H9 (cell line): ENCODE results near the gene TRPM3. TPM values are rescaled to one million over a fixed set of nuclear protein-coding genes. Genes with fewer than 3 reads are reported as not detected.

Experiments used
- DNase-seq: peaks from one replicate; pipeline ENCODE4 v3.0.0-alpha.2; 2017
- H2AFZ ChIP-seq: one replicate; pipeline ENCODE4 v1.6.1; 2013; ENCODE audit warnings: mild to moderate bottlenecking, low read length, control low read depth, moderate library complexity
- H2AK5ac ChIP-seq: 2 replicates; pipeline ENCODE4 v1.6.1; 2013; ENCODE audit warnings: low read length, control low read depth, mixed read lengths; ENCODE audit not compliant: insufficient read length
- H2BK120ac ChIP-seq: one replicate; pipeline ENCODE4 v1.6.1; 2013; ENCODE audit warnings: low read depth, mild to moderate bottlenecking, low read length, control low read depth, inconsistent platforms; ENCODE audit not compliant: poor library complexity, severe bottlenecking
- H2BK12ac ChIP-seq: 2 replicates; pipeline ENCODE4 v1.6.1; 2013; ENCODE audit warnings: low read length, control low read depth, mixed read lengths, low read depth; ENCODE audit not compliant: insufficient read length
- H2BK15ac ChIP-seq: 2 replicates; pipeline ENCODE4 v1.6.1; 2013; ENCODE audit warnings: low read depth, low read length, control low read depth
- H2BK20ac ChIP-seq: one replicate; pipeline ENCODE4 v1.6.1; 2013; ENCODE audit warnings: low read depth, mild to moderate bottlenecking, low read length, control low read depth, inconsistent platforms; ENCODE audit not compliant: poor library complexity, severe bottlenecking
- H2BK5ac ChIP-seq: 2 replicates; pipeline ENCODE4 v1.6.1; 2013; ENCODE audit warnings: low read length, control low read depth, mixed read lengths; ENCODE audit not compliant: insufficient read length
- H3K14ac ChIP-seq: 2 replicates; pipeline ENCODE4 v1.6.1; 2013; ENCODE audit warnings: low read length, control low read depth; ENCODE audit not compliant: insufficient read depth
- H3K18ac ChIP-seq: 2 replicates; pipeline ENCODE4 v1.6.1; 2013; ENCODE audit warnings: low read depth, mild to moderate bottlenecking, mixed read lengths, low read length, control low read depth; ENCODE audit not compliant: insufficient read length
- H3K23ac ChIP-seq: 2 replicates; pipeline ENCODE4 v1.6.1; 2013; ENCODE audit warnings: low read length, control low read depth, mixed read lengths, low read depth; ENCODE audit not compliant: insufficient read length
- H3K23me2 ChIP-seq: 2 replicates; pipeline ENCODE4 v1.6.1; 2013; ENCODE audit warnings: low read depth, mild to moderate bottlenecking, mixed read lengths, low read length, control low read depth; ENCODE audit not compliant: insufficient read length, poor library complexity, severe bottlenecking
- H3K27ac ChIP-seq: 2 replicates; pipeline ENCODE4 v1.5.1; 2013; ENCODE audit warnings: low read length, control low read depth, mixed read lengths, low read depth; ENCODE audit not compliant: insufficient read length
- H3K27me3 ChIP-seq: 2 replicates; pipeline ENCODE4 v1.6.1; 2013; ENCODE audit warnings: low read length, control low read depth, inconsistent platforms; ENCODE audit not compliant: insufficient read depth
- H3K4ac ChIP-seq: 2 replicates; pipeline ENCODE4 v1.6.1; 2013; ENCODE audit warnings: low read depth, mild to moderate bottlenecking, control low read depth, inconsistent platforms, low read length, moderate library complexity
- H3K4me1 ChIP-seq: 2 replicates; pipeline ENCODE4 v1.6.1; 2013; ENCODE audit warnings: low read length, control low read depth, inconsistent platforms; ENCODE audit not compliant: insufficient read depth
- H3K4me2 ChIP-seq: 2 replicates; pipeline ENCODE4 v1.6.1; 2013; ENCODE audit warnings: low read length, control low read depth, mixed read lengths; ENCODE audit not compliant: insufficient read length, insufficient read depth
- H3K56ac ChIP-seq: 2 replicates; pipeline ENCODE4 v1.6.1; 2013; ENCODE audit warnings: low read depth, mild to moderate bottlenecking, mixed read lengths, low read length, control low read depth; ENCODE audit not compliant: insufficient read length
- H3K79me1 ChIP-seq: 2 replicates; pipeline ENCODE4 v1.6.1; 2013; ENCODE audit warnings: low read depth, mild to moderate bottlenecking, moderate library complexity, low read length, control low read depth, inconsistent platforms; ENCODE audit not compliant: insufficient read depth, poor library complexity, severe bottlenecking
- H3K79me2 ChIP-seq: 2 replicates; pipeline ENCODE4 v1.6.1; 2013; ENCODE audit warnings: low read length, control low read depth, inconsistent platforms; ENCODE audit not compliant: insufficient read depth
- H3K9ac ChIP-seq: 2 replicates; pipeline ENCODE4 v1.6.1; 2013; ENCODE audit warnings: low read length, control low read depth, mixed read lengths; ENCODE audit not compliant: insufficient read length; ENCODE audit errors: extremely low read depth
- H3K9me3 ChIP-seq: one replicate; pipeline ENCODE4 v1.6.1; 2013; ENCODE audit warnings: low read depth, low read length, inconsistent platforms; ENCODE audit not compliant: control insufficient read depth
- H3T11ph ChIP-seq: one replicate; pipeline ENCODE4 v1.6.1; 2013; ENCODE audit warnings: mild to moderate bottlenecking, low read length, control low read depth, inconsistent platforms
- H4K20me1 ChIP-seq: one replicate; pipeline ENCODE4 v1.6.1; 2013; ENCODE audit not compliant: control insufficient read depth, insufficient read length, insufficient read depth
- H4K5ac ChIP-seq: 2 replicates; pipeline ENCODE4 v1.6.1; 2013; ENCODE audit warnings: low read depth, mild to moderate bottlenecking, mixed read lengths, low read length, control low read depth; ENCODE audit not compliant: insufficient read length
- H4K8ac ChIP-seq: replicated peaks from 2 replicates; pipeline ENCODE4 v1.6.1; 2013; ENCODE audit warnings: low read length, control low read depth, mixed read lengths, low read depth; ENCODE audit not compliant: insufficient read length
- H4K91ac ChIP-seq: 2 replicates; pipeline ENCODE4 v1.6.1; 2013; ENCODE audit warnings: low read depth, mild to moderate bottlenecking, moderate library complexity, mixed read lengths, low read length, control low read depth; ENCODE audit not compliant: insufficient read length
- H3K27ac Mint-ChIP-seq, 3 experiments: 2 replicates in 2 of 3; 3 replicates in 1 of 3; pipeline ENCODE4 v1.8.0; 2020 to 2021; ENCODE audit warnings: mixed read lengths in 3 of 3, mild to moderate bottlenecking in 1 of 3, moderate library complexity in 1 of 3
- H3K27me3 Mint-ChIP-seq: 2 replicates; pipeline ENCODE4 v1.8.0; 2021; ENCODE audit warnings: low read depth, mild to moderate bottlenecking, moderate library complexity, mixed read lengths
- H3K36me3 Mint-ChIP-seq, 3 experiments: 2 replicates in 2 of 3; 3 replicates in 1 of 3; pipeline ENCODE4 v1.8.0; 2020 to 2021; ENCODE audit warnings: low read depth in 3 of 3, mixed read lengths in 3 of 3; ENCODE audit not compliant: insufficient read depth in 1 of 3
- H3K4me1 Mint-ChIP-seq, 2 experiments: 2 replicates each; pipeline ENCODE4 v1.8.0; 2020; ENCODE audit warnings: mixed read lengths in 2 of 2
- H3K4me3 Mint-ChIP-seq, 2 experiments: 2 replicates in 1 of 2; 3 replicates in 1 of 2; pipeline ENCODE4 v1.8.0; 2020 to 2021; ENCODE audit warnings: mild to moderate bottlenecking in 2 of 2, mixed read lengths in 2 of 2, moderate library complexity in 1 of 2
- H3K9me3 Mint-ChIP-seq, 2 experiments: 2 replicates in 1 of 2; 3 replicates in 1 of 2; pipeline ENCODE4 v1.8.0; 2020; ENCODE audit warnings: mild to moderate bottlenecking in 2 of 2, mixed read lengths in 2 of 2, moderate library complexity in 1 of 2
- WGBS: extraction: QIAGEN DNeasy Blood & Tissue Kit; methylation state at CpG from one replicate; pipeline ENCODE4 v1.1.7; 2013; ENCODE audit warnings: missing lambda C conversion rate, low lambda C conversion rate, mixed read lengths; ENCODE audit not compliant: insufficient read length; ENCODE audit errors: extremely low coverage; 5-methylcytosine and 5-hydroxymethylcytosine counted together
- total RNA-seq: library from RNA; stranded (reverse); gene quantifications from 2 replicates; pipeline ENCODE4 v1.2.1, GENCODE V29; 2021
- TF ChIP-seq, protein P1 (sequence below): fragments of 200-600 bp; sonication (generic); conservative IDR thresholded peaks from 3 replicates; pipeline ENCODE4 v1.8.0; 2021; ENCODE audit warnings: antibody characterized with exemption, mild to moderate bottlenecking

Gene TRPM3
- total RNA-seq, 1 experiment from 2014 or later: 10.3 TPM

DNA sequence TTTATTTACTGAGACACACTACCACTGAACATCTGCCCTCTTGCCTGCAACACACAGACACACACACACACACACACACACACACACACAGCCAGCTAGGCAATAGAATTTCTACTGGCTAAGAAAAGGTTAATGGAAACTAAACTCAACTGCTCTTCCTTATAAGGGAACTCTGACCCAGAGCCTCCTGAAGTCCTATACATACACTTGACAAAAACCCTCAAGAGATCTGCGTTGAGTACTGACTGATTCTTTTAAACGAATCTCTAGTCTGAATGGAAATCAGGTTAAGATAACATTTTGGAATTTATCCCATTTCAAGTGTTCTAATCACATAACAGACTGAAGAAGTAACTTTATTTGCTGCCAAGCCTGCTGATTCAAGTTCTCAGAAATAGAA lies 25.9 kb upstream of the TRPM3 start:
- WGBS: no CpG with 5 or more reads among the region's 2 CpGs
- Histone ChIP-seq H3K27ac (no peak overlapping the region), H4K20me1 (no peaks in the 10 kb centered on the region), H2BK15ac (no peak overlapping the region), H3K18ac (no peak overlapping the region), H2AFZ (no peak overlapping the region), H3K56ac (no peak overlapping the region), H3K14ac (no peak overlapping the region), H4K5ac (no peak overlapping the region), H2BK5ac (no peak overlapping the region), H3K4ac (no peak overlapping the region), H2AK5ac (no peak overlapping the region), H3K23me2 (no peaks in the 10 kb centered on the region), H3T11ph (no peak overlapping the region), H3K79me1 (no peaks in the 10 kb centered on the region), H3K9me3 (no peaks in the 10 kb centered on the region), H3K79me2 (no peaks in the 10 kb centered on the region), H4K8ac (no peak overlapping the region), H2BK12ac (no peak overlapping the region), H3K9ac (no peak overlapping the region), H2BK20ac (no peak overlapping the region), H3K27me3 (no peaks in the 10 kb centered on the region), H3K4me1 (no peaks in the 10 kb centered on the region), H3K23ac (no peak overlapping the region), H3K4me2 (no peak overlapping the region), H2BK120ac (no peak overlapping the region), H4K91ac (no peak overlapping the region)
- peaks cover 5 to 9% of the 10 kb centered on the region in 2 experiments; a peak in 3 of 5 replicates for H3K9me3 Mint-ChIP-seq
- H3K27ac Mint-ChIP-seq: peak overlapping the region in 1 of 3 experiments; percentile 49; a peak in 1 of 7 replicates
- H3K4me3 Mint-ChIP-seq: no peak overlapping the region
- peaks cover 7 to 14% (median 7%) of the 10 kb centered on the region in 3 experiments for H3K36me3 Mint-ChIP-seq
- H3K4me1 Mint-ChIP-seq: peaks cover 3 to 4% of the 10 kb centered on the region in 2 experiments; a peak in 1 of 4 replicates
- no peak for DNase-seq
- TF ChIP-seq, protein P1, sequence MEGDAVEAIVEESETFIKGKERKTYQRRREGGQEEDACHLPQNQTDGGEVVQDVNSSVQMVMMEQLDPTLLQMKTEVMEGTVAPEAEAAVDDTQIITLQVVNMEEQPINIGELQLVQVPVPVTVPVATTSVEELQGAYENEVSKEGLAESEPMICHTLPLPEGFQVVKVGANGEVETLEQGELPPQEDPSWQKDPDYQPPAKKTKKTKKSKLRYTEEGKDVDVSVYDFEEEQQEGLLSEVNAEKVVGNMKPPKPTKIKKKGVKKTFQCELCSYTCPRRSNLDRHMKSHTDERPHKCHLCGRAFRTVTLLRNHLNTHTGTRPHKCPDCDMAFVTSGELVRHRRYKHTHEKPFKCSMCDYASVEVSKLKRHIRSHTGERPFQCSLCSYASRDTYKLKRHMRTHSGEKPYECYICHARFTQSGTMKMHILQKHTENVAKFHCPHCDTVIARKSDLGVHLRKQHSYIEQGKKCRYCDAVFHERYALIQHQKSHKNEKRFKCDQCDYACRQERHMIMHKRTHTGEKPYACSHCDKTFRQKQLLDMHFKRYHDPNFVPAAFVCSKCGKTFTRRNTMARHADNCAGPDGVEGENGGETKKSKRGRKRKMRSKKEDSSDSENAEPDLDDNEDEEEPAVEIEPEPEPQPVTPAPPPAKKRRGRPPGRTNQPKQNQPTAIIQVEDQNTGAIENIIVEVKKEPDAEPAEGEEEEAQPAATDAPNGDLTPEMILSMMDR: no peak
- H3K27me3 Mint-ChIP-seq: no peaks in the 10 kb centered on the region
